Activated CD8-positive, alpha-beta T cell treated with anti-CD3 and anti-CD28 coated beads, Interleukin-2, amount 10 ng/mL, durations not matched to agents 7 days and 5 days (primary cell): ENCODE results near the gene PHLPP1. TPM values are rescaled to one million over a fixed set of nuclear protein-coding genes. Genes with fewer than 3 reads are reported as not detected.
"Not testable (repeated sequence)": the region's sequence is repeated elsewhere in the genome, so short reads cannot be mapped to it uniquely, and the experiment has no call there.

Experiments used
- ATAC-seq: fragments of 150-1000 bp; cut with Tn5 transposase; one replicate; pipeline ENCODE4 v1.10.0; 2021; ENCODE audit warnings: moderate library complexity
- CTCF ChIA-PET: fragments of 350-600 bp; sonication (Branson Sonifier 250); formaldehyde crosslinking; loops from one replicate; lab custom pipeline; 2021; ENCODE audit warnings: antibody characterized with exemption; lab: Charles Lee
- POLR2A ChIA-PET: fragments of 350-600 bp; sonication (Branson Sonifier 250); formaldehyde crosslinking; loops from one replicate; lab custom pipeline; 2021; ENCODE audit warnings: antibody characterized with exemption; lab: Charles Lee
- DNase-seq: peaks from one replicate; pipeline ENCODE4 v3.0.0-alpha.2; 2020
- H3K27ac Mint-ChIP-seq: one replicate; pipeline ENCODE4 v1.8.0; 2021; ENCODE audit warnings: mild to moderate bottlenecking, mixed read lengths
- H3K27me3 Mint-ChIP-seq: one replicate; pipeline ENCODE4 v1.8.0; 2021; ENCODE audit warnings: low read depth, mixed read lengths
- H3K36me3 Mint-ChIP-seq: one replicate; pipeline ENCODE4 v1.8.0; 2021; ENCODE audit warnings: low read depth, mixed read lengths
- H3K4me1 Mint-ChIP-seq: one replicate; pipeline ENCODE4 v1.8.0; 2021; ENCODE audit warnings: low read depth, mixed read lengths
- H3K4me3 Mint-ChIP-seq: one replicate; pipeline ENCODE4 v1.8.0; 2021; ENCODE audit warnings: mild to moderate bottlenecking, mixed read lengths
- H3K9me3 Mint-ChIP-seq: one replicate; pipeline ENCODE4 v1.8.0; 2022; ENCODE audit warnings: mixed read lengths; ENCODE audit not compliant: insufficient read depth
- total RNA-seq, 2 experiments: library from RNA; stranded (reverse); gene quantifications; one replicate each; pipeline ENCODE4 v1.2.3, GENCODE V29; 2021

The PHLPP1 gene
- total RNA-seq, 2 experiments from 2014 or later = 2.9 to 3.5 TPM

DNA sequence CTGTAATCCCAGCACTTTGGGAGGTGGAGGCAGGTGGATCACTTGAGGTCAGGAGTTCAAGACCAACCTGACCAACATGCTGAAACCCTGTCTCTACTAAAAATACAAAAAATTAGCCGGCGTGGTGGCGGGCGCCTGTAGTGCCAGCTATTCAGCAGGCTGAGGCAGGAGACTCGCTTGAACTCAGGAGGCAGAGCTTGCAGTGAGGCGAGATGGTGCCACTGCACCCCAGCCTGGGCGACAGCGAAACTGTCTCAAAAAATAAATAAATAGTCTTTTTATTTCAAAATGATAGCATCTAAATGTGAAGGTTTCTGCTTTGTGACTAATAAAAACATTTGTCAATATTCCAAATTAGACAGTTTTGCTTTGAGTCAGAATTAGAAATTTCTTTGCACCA, 8.5 kb upstream of the PHLPP1 start:
- CTCF ChIA-PET = interaction anchor here (1.9 kb wide), 1 partner anchor 8 kb away, joined by 6 read pairs; the partner anchor contains the start of gene PHLPP1
- DNase-seq, H3K36me3 Mint-ChIP-seq, ATAC-seq, POLR2A ChIA-PET, H3K27ac Mint-ChIP-seq, H3K27me3 Mint-ChIP-seq, H3K4me3 Mint-ChIP-seq, H3K9me3 Mint-ChIP-seq, H3K4me1 Mint-ChIP-seq: not testable (repeated sequence)

DNA sequence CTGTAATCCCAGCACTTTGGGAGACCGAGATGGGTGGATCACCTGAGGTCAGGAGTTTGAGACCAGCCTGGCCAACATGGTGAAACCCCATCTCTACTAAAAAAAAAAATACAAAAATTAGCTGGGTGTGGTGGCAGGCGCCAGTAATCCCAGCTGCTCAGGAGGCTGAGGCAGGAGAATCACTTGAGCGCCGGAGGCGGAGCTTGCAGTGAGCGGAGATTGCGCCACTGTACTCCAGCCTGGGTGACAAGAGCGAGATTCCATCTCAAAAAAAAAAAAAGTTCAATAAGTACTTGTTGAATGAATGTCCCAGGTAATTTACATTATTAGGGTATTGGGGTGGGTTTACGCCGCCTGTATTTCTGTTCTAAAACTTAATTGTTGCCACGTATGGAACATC, 5.4 kb upstream of the PHLPP1 start:
- ATAC-seq, POLR2A ChIA-PET, H3K4me3 Mint-ChIP-seq, H3K36me3 Mint-ChIP-seq, DNase-seq, H3K27ac Mint-ChIP-seq, H3K4me1 Mint-ChIP-seq, H3K9me3 Mint-ChIP-seq, H3K27me3 Mint-ChIP-seq: not testable (repeated sequence)
- CTCF ChIA-PET = interaction anchor here (1.6 to 2.6 kb wide), 3 partner anchors 9 to 273 kb away, joined by 3 to 10 read pairs (median 5); no protein-coding TSS in a partner anchor

DNA sequence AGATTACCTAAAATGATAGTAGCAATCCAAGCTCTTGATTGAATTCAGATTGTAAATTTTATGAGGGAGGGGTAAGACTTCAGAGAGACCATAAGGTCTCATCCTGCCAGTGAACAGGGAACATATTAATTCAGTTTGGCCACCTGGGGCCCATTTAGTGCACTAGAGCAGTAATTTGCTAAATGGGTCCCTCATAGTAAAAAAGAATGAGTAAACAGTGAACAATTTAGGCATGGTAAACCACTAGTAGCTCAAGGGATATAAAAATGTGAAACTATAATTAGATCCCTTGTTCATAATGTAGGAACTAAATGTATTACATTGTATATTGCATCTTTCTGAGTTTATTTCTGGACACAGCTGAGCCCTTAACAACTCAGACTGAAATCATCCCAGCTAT, 4.9 kb upstream of the PHLPP1 start:
- Mint-ChIP-seq H3K4me3 (no peak overlapping the region), H3K9me3 (no peaks in the 10 kb centered on the region), H3K27me3 (peaks cover 7% of the 10 kb centered on the region), H3K36me3 (no peaks in the 10 kb centered on the region), H3K4me1 (peaks cover 6% of the 10 kb centered on the region), H3K27ac (no peak overlapping the region)
- ATAC-seq = no peak
- ChIA-PET CTCF (interaction anchor here (1.6 to 2.6 kb wide), 3 partner anchors 9 to 272 kb away, joined by 3 to 10 read pairs (median 5); no protein-coding TSS in a partner anchor), POLR2A (no interaction called here)
- no peak for DNase-seq

DNA sequence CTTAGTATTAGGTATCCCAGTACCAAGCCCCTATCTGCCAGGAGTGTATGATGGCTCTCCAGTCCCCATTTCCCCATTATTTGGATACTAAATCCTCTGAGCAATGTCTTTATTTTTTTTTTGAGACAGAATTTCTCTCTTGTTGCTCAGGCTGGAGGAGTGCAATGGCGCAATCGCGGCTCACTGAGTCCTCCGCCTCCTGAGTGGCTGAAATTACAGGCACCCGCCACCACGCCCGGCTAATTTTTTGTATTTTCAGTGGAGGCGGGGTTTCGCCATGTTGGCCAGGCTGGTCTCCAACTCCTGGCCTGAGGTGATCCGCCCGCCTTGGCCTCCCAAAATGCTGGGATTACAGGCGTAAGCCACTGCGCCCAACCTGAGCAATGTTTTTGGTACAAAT, 3.6 kb upstream of the PHLPP1 start:
- Mint-ChIP-seq H3K27me3 (peaks cover 5% of the 10 kb centered on the region), H3K9me3 (no peaks in the 10 kb centered on the region), H3K36me3 (no peaks in the 10 kb centered on the region), H3K4me1 (peaks cover 6% of the 10 kb centered on the region), H3K27ac (no peak overlapping the region), H3K4me3 (no peak overlapping the region)
- CTCF ChIA-PET = interaction anchor here (1.7 to 2.6 kb wide), 2 partner anchors 247 to 271 kb away, joined by 5 to 10 read pairs; no protein-coding TSS in a partner anchor
- POLR2A ChIA-PET = no interaction called here
- DNase-seq = no peak
- no peak for ATAC-seq

DNA sequence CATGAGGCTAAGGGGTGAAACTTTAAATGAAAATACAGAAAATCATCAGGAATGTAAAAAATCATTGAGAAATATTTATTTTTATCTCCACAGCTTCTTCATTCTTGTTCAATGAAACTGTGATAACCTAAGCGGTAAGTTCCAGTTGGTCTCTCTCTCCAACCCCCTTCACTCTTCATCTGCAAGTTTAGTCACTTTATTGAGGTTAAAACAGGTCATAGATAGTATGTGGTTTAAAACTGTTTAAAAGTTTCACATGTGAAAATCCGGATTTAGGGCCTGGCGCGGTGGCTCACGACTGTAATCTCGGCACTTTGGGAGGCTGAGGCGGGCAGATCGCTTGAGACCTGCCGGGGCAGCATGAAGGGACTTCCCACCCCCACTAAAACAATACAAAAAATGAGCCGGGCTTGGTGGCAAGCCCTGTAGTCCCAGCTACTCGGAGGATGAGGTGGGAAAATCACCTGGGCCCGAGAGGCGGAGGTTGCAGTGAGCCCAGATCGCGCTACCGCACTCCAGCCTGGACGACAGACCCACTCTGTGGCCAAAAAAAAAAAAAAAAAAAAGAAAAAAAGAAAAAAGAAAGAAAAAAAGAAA, 1.6 kb upstream of the PHLPP1 start:
- peaks cover 21% of the 10 kb centered on the region for H3K4me1 Mint-ChIP-seq
- H3K27ac Mint-ChIP-seq = no peak overlapping the region
- ChIA-PET POLR2A (no interaction called here), CTCF (no interaction called here)
- H3K27me3 Mint-ChIP-seq = peaks cover 11% of the 10 kb centered on the region
- no peak for ATAC-seq
- H3K4me3 Mint-ChIP-seq = no peak overlapping the region
- H3K36me3 Mint-ChIP-seq = no peaks in the 10 kb centered on the region
- no peak for DNase-seq
- no peaks in the 10 kb centered on the region for H3K9me3 Mint-ChIP-seq

DNA sequence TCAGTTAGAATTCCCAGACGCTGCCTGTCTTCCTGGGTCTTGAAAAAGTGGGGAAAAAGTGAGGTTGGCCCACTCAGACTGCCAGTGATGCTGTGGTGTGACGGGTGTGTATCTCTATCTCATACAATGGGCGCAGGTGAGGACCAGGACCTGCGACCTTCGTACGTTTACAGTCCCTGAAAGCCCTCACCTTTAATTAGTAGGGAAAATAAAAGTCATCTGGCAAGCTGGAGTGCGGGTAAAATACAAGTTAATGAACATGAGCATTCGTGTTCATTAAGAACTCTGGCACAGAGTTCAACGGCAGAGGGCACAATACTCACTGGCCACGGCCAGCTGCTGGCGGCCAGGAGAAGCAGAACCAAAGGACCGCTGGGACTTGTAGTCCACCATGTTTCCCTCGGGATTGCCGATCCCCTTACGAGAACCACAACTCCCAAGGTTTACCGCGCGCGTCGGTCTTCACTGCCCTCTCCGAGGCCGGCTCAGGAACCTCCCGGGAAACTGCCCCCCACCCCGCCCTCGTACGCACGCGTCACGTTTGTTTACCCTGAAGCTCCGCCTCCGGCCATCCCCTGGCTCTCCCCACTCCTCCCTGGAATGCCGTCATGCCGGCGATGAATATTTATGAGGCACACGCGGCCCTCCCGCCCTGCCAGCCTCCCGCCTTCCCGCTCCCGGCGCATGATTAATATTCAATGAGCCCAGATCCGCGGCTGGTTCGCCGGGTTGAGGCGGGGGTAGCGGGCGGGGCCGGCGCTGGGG, 488 bp upstream of the PHLPP1 start:
- no peaks in the 10 kb centered on the region for H3K36me3 Mint-ChIP-seq
- peak overlapping the region; percentile 78 for H3K27ac Mint-ChIP-seq
- POLR2A ChIA-PET = interaction anchor here (1.1 to 2.6 kb wide), 4 partner anchors 11 to 243 kb away, joined by 3 to 13 read pairs (median 4); no protein-coding TSS in a partner anchor

DNA sequence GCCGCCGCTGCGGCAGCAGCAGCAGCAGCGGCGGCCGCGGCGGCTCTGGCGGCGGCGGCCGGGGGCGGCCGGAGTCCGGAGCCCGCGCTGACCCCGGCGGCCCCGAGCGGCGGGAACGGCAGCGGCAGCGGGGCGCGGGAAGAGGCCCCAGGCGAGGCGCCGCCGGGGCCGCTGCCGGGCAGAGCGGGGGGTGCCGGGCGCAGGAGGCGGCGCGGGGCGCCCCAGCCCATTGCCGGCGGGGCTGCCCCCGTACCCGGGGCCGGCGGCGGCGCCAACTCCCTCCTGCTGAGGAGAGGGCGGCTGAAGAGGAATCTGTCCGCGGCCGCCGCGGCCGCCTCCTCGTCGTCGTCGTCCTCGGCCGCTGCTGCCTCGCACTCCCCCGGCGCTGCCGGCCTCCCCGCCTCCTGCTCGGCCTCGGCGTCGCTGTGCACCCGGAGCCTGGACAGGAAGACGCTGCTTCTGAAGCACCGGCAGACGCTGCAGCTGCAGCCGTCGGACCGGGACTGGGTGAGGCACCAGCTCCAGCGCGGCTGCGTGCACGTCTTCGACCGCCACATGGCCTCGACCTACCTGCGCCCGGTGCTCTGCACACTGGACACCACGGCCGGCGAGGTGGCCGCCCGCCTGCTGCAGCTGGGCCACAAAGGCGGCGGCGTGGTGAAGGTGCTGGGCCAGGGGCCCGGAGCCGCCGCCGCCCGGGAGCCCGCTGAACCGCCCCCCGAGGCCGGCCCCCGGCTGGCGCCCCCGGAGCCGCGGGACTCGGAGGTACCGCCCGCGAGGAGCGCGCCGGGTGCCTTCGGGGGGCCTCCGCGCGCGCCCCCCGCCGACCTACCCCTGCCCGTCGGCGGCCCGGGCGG, 646 bp downstream of the PHLPP1 start:
- Mint-ChIP-seq H3K36me3 (no peaks in the 10 kb centered on the region), H3K4me3 (peak overlapping the region; percentile 88), H3K27ac (peak overlapping the region; percentile 15), H3K9me3 (no peaks in the 10 kb centered on the region), H3K27me3 (peaks cover 12% of the 10 kb centered on the region), H3K4me1 (peaks cover 24% of the 10 kb centered on the region)
- DNase-seq = peak; percentile 76
- CTCF ChIA-PET = interaction anchor here (0.9 to 6.7 kb wide), 14 partner anchors 10 to 269 kb away, joined by 3 to 79 read pairs (median 4); partner anchors contain the start of gene ZCCHC2
- peak; percentile 55 for ATAC-seq
- POLR2A ChIA-PET = interaction anchor here (0.6 to 2.6 kb wide), 6 partner anchors 58 to 242 kb away, joined by 3 to 13 read pairs (median 4); no protein-coding TSS in a partner anchor

More for the DNA sequence above, 488 bp upstream of the PHLPP1 start:
- H3K27me3 Mint-ChIP-seq = peaks cover 12% of the 10 kb centered on the region
- H3K9me3 Mint-ChIP-seq = no peaks in the 10 kb centered on the region
- DNase-seq (peak; percentile 91), ATAC-seq (peak; percentile 75)
- CTCF ChIA-PET = interaction anchor here (0.6 to 6.7 kb wide), 29 partner anchors 9 to 725 kb away, joined by 3 to 79 read pairs (median 4); no protein-coding TSS in a partner anchor
- peak overlapping the region; percentile 88 for H3K4me3 Mint-ChIP-seq
- peaks cover 21% of the 10 kb centered on the region for H3K4me1 Mint-ChIP-seq

DNA sequence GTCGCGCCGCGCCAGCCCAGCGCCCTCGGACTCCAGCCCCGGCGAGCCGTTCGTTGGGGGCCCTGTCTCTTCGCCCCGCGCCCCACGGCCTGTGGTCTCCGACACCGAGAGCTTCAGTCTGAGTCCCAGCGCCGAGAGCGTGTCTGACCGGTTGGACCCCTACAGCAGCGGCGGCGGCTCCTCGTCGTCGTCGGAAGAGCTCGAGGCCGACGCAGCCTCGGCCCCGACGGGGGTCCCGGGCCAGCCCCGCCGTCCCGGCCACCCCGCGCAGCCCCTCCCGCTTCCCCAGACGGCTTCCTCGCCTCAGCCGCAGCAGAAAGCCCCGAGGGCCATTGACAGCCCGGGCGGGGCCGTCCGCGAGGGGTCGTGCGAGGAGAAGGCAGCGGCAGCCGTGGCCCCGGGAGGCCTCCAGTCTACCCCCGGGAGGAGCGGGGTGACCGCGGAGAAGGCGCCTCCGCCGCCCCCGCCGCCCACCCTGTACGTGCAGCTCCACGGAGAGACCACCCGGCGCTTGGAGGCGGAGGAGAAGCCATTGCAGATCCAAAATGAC, 1.4 kb downstream of the PHLPP1 start:
- CTCF ChIA-PET = interaction anchor here (0.9 to 6.7 kb wide), 11 partner anchors 9 to 268 kb away, joined by 3 to 79 read pairs (median 3); partner anchors contain the start of gene ZCCHC2
- Mint-ChIP-seq H3K27me3 (peaks cover 12% of the 10 kb centered on the region), H3K27ac (peak overlapping the region; percentile 71), H3K4me1 (peaks cover 24% of the 10 kb centered on the region), H3K9me3 (no peaks in the 10 kb centered on the region), H3K36me3 (no peaks in the 10 kb centered on the region), H3K4me3 (peak overlapping the region; percentile 62)
- DNase-seq (peak; percentile 44), ATAC-seq (peak; percentile 5)
- POLR2A ChIA-PET = interaction anchor here (1.0 to 2.6 kb wide), 3 partner anchors 58 to 444 kb away, joined by 3 to 13 read pairs (median 3); no protein-coding TSS in a partner anchor

DNA sequence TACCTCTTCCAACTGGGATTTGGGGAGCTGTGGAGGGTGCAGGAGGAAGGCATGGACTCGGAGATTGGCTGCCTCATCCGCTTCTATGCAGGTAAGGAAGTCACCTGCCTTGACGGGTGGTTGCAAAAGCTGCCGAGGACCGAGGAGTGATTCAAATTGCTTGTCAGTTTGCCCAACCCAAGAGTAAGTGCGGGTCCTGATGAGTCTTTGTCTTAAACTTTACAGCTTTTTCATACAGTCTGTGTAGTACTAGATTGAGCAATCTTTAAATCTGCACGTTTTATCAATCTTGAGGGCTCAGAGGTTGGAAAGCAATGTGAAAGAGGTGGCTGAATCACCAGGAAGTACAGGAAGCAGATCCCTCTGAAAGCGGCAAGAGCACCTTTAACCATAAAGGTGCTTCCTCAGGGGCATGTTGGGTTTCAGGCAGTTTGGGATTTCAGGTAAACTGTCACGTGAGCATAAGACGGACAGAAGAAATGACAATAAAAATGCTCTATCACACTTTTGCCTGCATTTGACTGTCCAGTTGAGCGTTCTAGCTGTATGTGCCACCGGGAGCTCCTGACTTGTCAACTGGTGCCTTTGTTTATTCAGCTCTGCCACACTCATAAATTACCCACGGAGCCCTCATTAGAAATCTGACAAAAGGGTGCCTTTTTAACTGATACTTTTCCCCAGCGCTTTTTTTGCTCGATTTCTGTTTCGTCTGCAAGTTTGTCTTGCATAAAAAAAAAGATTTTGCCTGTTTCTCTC, 2.0 kb downstream of the PHLPP1 start:
- H3K4me3 Mint-ChIP-seq = peak overlapping the region; percentile 62
- peaks cover 24% of the 10 kb centered on the region for H3K4me1 Mint-ChIP-seq
- ChIA-PET CTCF (interaction anchor here (0.6 to 6.7 kb wide), 10 partner anchors 8 to 264 kb away, joined by 3 to 79 read pairs (median 3); no protein-coding TSS in a partner anchor), POLR2A (interaction anchor here (1.0 to 2.6 kb wide), 4 partner anchors 57 to 444 kb away, joined by 3 to 13 read pairs (median 3); no protein-coding TSS in a partner anchor)
- no peaks in the 10 kb centered on the region for H3K9me3 Mint-ChIP-seq
- ATAC-seq (no peak), DNase-seq (peak; percentile 46)
- H3K36me3 Mint-ChIP-seq = no peaks in the 10 kb centered on the region
- H3K27ac Mint-ChIP-seq = peak overlapping the region; percentile 71
- peaks cover 12% of the 10 kb centered on the region for H3K27me3 Mint-ChIP-seq
